HCEC 1CT (cell line): ENCODE data around the gene SC5D.

Experiments used
- DNase-seq: peaks from one replicate; pipeline ENCODE4 v3.0.0-alpha.2; 2017

The SC5D gene

DNA sequence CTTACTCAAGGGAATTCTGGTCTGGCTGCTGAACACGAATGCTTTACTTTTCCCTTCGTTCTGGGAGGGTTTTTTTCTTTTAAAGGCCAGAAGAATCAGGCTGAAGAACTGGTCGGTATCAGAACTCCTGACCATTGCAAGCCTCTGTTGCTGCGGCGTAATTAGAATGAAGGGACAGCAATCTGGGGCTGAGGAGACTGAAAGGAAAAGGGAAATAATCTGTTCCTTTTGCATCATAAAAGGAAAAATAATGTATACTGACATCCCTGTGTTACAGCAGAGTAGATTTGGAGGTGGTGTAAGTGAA, 670 bp downstream of the SC5D start:
- DNase-seq, result no peak

GRCh38 chr11:121295246-121296029, 2.9 kb downstream of the SC5D start:
- no peak for DNase-seq

GRCh38 chr11:121297872-121298271, 5.3 kb downstream of the SC5D start:
- DNase-seq, result no peak

DNA sequence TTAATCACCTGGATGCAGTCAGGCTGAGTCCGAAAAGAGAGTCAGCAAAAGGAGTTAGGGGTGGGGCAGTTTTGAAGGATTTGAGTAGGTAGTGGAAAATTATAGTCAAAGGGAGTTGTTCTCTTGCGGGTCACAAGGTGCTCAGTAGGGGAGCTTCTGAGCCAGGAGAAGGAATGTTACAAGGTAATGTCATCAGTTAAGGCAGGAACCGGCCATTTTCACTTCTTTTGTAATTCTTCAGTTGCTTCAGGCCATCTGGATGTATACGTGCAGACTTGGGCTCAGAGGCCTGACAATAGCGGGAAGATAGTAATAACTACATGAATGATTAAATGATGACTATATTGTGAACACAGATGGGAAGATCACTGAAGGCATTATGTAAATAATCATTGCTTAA, 6.2 kb downstream of the SC5D start:
- DNase-seq, result no peak

DNA sequence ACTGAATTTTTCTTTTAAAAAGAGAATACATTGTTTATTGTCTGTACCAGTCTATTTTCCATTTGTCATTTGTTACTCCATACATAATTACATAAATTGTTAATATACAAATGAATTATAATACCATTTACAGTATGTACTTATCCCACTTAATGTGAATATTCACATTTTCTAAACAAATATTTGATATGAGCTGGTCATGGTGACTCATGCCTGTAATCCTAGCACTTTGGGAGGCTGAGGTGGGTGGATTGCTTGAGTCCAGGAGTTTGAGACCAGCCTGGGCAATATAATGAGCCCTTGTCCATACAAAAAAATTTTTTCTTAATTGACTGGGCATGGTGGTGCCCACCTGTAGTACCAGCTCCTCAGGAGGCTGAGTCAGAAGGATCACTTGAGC, 6.8 kb downstream of the SC5D start:
- peak; percentile 5 for DNase-seq

DNA sequence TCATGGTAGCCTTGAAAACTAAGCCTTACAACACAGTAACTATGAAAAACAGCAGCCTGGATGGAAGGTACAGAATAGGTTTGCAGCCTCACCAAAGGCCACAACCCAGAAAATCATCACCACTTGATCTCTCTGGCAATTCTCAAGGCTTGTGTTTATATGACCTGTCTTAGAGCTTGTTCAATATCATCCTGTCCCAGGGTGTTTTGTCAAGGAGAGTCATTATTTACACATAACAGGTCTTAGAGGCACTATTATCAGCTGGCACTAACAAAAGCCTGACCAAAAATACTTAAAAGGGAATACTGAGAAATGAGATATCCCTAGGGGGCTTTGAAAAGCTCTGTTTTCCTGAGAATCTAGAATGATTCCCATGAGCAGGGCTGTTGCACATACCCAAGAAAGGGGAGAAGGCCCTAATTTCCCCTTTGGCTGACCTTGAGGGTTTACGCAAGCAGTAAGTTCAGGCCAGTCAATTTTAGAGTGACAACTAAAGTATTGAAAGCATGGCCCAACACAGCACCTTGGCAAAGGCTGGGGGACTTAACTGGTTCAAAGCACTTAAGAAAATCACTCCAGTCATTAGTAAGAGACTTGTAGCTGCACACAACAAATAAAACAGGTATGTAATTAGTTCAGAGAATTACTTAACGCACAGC, 7.9 kb downstream of the SC5D start:
- no peak for DNase-seq

- DNase-seq, result no peak
Observed at GRCh38 chr11:121300972-121301699, 8.6 kb downstream of the SC5D start.

- DNase-seq, result peak; percentile 32
Observed at GRCh38 chr11:121304759-121305158, 12.2 kb downstream of the SC5D start.

DNA sequence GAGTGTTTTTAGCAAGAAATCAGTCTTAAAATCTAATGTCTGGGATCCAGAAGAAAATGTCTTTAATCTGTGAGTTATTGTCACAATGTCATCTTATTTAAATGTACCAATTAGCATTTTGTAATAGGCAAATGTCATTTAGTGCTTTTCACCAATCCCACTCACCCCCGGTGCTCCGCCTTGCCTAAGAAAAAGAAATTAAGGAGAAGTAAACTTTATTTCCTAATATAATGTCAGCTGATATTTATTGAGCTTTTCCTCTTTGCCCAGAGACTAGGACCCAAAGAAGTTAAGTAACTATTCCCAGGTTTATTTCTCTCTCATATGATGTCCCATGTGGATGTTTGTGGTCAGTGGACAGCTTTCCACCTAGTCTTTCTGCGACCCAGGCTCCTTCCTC, 16.2 kb downstream of the SC5D start:
- no peak for DNase-seq

GRCh38 chr11:121309688-121310087, 17.1 kb downstream of the SC5D start:
- DNase-seq, result no peak

DNA sequence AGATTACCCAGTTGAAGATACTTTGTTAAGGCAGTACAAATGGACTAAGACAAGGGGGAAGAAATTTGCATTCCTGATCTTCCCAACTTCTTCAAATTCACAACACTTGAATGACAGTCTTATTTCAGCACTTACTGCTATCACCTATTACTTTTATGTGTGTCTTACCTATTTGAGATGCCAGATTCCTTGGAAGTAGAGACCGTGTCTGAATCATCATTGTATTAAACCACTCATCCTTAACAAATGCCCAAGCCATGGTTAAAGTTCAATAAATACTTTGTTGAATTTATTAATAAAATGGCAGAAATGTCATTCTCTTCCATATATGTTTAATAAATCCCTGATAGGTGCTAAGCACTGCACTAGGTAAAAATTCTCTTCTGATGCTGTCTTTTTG, 18.3 kb downstream of the SC5D start:
- DNase-seq, result no peak

DNA sequence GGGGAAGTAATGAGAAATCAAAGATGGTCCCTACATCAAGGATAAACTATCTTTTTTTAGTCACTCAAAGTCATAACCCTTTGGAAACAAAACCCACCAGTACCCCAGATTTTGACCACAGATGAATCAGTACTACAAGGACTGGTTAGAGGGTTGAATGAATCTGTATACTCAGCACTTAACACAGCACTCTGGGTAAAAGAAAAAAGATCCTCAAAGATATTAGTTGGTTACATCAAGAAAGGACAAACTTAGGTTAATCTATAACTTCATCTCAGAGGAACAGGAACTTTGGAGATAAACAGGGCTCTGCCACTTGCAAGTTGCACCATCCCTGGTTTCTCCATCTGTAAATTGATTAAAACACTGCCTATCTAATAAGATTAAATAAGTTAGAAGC, 18.8 kb downstream of the SC5D start:
- DNase-seq, result no peak

GRCh38 chr11:121312483-121312882, 19.9 kb downstream of the SC5D start:
- no peak for DNase-seq

- DNase-seq, result peak; percentile 36
Observed at GRCh38 chr11:121318848-121319834, 26.6 kb downstream of the SC5D start.

GRCh38 chr11:121321614-121322243, 29.2 kb downstream of the SC5D start:
- DNase-seq, result peak; percentile 20

DNA sequence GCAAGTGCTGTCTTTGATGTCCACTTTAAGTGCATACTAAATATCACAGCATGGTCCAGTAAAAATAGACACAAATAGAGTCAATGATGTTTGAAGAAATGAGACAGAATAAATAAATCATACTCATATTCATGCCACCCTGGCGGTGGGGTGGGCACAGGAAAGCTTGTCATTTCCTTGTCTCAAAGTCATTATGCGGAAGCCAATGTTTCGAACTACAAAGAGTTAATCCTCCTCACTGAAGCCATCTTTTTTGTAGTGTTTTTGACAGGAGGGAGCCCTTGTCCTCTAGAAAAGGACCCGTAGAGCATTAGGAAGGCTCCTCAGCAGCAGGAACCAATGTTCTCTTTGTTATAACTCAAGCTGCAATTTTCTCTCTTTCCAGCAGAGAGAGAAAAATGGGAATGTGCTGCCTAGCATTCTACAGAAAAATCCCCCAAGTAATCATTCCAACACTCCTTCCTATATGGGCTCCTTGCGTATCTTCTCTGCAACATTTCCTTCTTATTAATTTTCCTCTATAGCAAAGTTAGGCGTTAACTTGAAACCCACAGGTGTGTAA, 30.6 kb downstream of the SC5D start:
- DNase-seq, result no peak

GRCh38 chr11:121326230-121326629, 33.7 kb downstream of the SC5D start:
- no peak for DNase-seq

- DNase-seq, result no peak
Observed at GRCh38 chr11:121327553-121327952, 35.0 kb downstream of the SC5D start.

- DNase-seq, result no peak
Observed at GRCh38 chr11:121328176-121328966, 35.8 kb downstream of the SC5D start.

DNA sequence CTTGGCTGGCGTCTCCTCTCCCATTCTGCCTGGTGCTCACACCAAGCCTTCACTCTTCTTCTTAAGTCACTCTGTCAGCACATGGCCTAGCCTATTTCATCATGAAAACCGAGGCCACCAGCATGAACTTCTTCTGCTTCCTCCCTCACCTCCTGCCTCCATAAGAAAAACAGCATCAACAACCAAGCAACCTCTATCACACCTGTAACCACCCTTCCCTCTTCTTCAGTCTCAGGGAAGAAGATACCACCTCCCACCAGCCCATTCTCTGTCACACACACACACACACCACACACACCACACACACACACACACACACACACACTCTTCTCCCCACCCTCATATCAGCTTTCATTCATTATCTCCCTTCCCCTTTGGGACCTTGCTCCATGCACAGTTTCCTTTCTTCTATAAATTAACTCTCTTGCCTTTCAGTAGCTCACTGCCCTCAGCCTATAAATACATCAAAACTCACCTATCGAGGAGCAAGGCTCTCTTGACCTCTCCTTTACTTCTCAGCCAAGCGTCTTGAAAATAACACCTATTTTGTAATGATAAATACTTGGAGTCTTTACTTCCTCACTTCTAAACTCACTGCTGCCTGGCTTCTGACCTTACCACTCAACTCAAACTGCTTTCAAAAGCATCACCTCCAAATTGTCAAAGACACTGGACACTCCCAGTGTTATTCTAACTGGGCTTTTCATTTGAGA, 36.6 kb downstream of the SC5D start:
- DNase-seq, result no peak
